NCI-H146 treated with DMSO at 0.1 percent for 48 hours (cell line): ENCODE data around the gene RAD51D.
"Not testable (repeated sequence)": the region's sequence is repeated elsewhere in the genome, so short reads cannot be mapped to it uniquely, and the experiment has no call there.

Experiments
- DNase-seq: peaks from one replicate; lab custom pipeline; 2025; ENCODE audit not compliant: unreplicated experiment; lab: John Stamatoyannopoulos, UW

RAD51D gene

GRCh38 chr17:35094902-35095301, 24.8 kb downstream of the RAD51D start:
- no peak for DNase-seq

GRCh38 chr17:35090707-35091106, 29.0 kb downstream of the RAD51D start:
- DNase-seq: not testable (repeated sequence)

- no peak for DNase-seq
Observed at GRCh38 chr17:35089586-35090296, 29.9 kb downstream of the RAD51D start.

GRCh38 chr17:35088881-35089585, 30.6 kb downstream of the RAD51D start:
- peak; percentile 79 for DNase-seq

- DNase-seq: peak; percentile 32
Observed at GRCh38 chr17:35088356-35088880, 31.2 kb downstream of the RAD51D start.

- DNase-seq: no peak
Observed at GRCh38 chr17:35087731-35088355, 31.8 kb downstream of the RAD51D start.

- DNase-seq: no peak
Observed at GRCh38 chr17:35086931-35087573, 32.6 kb downstream of the RAD51D start.

GRCh38 chr17:35086164-35086563, 33.5 kb downstream of the RAD51D start:
- no peak for DNase-seq

- DNase-seq: no peak
Observed at GRCh38 chr17:35084987-35085386, 34.7 kb downstream of the RAD51D start.

GRCh38 chr17:35083071-35083470, 36.6 kb downstream of the RAD51D start:
- DNase-seq: no peak

GRCh38 chr17:35082073-35082657, 37.5 kb downstream of the RAD51D start:
- no peak for DNase-seq

- DNase-seq: no peak
Observed at GRCh38 chr17:35081638-35082037, 38.0 kb downstream of the RAD51D start.

GRCh38 chr17:35080536-35080935, 39.1 kb downstream of the RAD51D start:
- no peak for DNase-seq

- no peak for DNase-seq
Observed at GRCh38 chr17:35079547-35080423, 39.9 kb downstream of the RAD51D start.

- DNase-seq: no peak
Observed at GRCh38 chr17:35076874-35077273, 42.8 kb downstream of the RAD51D start.

- no peak for DNase-seq
Observed at GRCh38 chr17:35074711-35075707, 44.7 kb downstream of the RAD51D start.

- no peak for DNase-seq
Observed at GRCh38 chr17:35073991-35074627, 45.6 kb downstream of the RAD51D start.

GRCh38 chr17:35073183-35073790, 46.4 kb downstream of the RAD51D start:
- no peak for DNase-seq
